Epithelial cell of esophagus (primary cell): ENCODE measurements around the gene SLBP.
"Not testable (repeated sequence)": the region's sequence is repeated elsewhere in the genome, so short reads cannot be mapped to it uniquely, and the experiment has no call there.

Experiments used
- DNase-seq: peaks from one replicate; pipeline ENCODE4 v3.0.0; 2010; ENCODE audit warnings: low read depth
- H3K4me3 ChIP-seq: 2 replicates; pipeline ENCODE4 v1.5.1; 2011; ENCODE audit warnings: mild to moderate bottlenecking, low read length, control low read depth
- TF ChIP-seq, protein P1 (sequence below): IDR thresholded peaks from 2 replicates; pipeline ENCODE4 v1.5.1; 2011; ENCODE audit warnings: low read depth, mild to moderate bottlenecking, low read length, control low read depth, inconsistent platforms; ENCODE audit not compliant: insufficient read depth; ENCODE audit errors: missing control alignments

SLBP gene

DNA sequence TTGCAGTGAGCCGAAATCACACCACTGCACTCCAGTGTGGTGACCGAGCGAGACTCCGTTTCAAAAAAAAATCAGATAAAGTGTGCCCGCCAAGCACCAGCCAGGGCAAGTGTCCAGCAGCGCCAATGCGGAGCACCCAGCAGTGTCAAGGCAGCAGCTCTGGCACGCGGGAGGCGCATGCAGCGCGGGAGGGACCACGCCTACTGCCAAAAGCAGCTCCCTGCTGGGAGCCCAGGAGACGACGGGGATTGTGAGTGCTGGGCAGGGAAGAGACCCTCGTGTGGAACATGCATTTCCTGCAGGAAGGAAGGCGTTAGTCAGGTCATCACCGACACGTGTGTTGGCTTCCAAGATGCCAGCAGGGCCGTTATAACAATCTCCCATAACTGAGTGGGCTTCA is 38.4 kb downstream of the SLBP start:
- H3K4me3 ChIP-seq, result no peak overlapping the region
- no peak for DNase-seq
- TF ChIP-seq, protein P1, sequence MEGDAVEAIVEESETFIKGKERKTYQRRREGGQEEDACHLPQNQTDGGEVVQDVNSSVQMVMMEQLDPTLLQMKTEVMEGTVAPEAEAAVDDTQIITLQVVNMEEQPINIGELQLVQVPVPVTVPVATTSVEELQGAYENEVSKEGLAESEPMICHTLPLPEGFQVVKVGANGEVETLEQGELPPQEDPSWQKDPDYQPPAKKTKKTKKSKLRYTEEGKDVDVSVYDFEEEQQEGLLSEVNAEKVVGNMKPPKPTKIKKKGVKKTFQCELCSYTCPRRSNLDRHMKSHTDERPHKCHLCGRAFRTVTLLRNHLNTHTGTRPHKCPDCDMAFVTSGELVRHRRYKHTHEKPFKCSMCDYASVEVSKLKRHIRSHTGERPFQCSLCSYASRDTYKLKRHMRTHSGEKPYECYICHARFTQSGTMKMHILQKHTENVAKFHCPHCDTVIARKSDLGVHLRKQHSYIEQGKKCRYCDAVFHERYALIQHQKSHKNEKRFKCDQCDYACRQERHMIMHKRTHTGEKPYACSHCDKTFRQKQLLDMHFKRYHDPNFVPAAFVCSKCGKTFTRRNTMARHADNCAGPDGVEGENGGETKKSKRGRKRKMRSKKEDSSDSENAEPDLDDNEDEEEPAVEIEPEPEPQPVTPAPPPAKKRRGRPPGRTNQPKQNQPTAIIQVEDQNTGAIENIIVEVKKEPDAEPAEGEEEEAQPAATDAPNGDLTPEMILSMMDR, result no peak

DNA sequence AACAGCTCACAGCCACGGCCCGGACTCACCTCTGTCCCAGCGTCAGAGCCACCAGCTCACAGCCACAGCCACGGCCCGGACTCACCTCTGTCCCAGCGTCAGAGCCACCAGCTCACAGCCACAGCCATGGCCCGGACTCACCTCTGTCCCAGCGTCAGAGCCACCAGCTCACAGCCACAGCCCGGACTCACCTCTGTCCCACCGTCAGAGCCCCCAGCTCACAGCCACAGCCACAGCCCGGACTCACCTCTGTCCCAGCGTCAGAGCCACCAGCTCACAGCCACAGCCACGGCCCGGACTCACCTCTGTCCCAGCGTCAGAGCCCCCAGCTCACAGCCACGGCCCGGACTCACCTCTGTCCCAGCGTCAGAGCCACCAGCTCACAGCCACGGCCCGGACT is 41.1 kb downstream of the SLBP start:
- not testable (repeated sequence) for H3K4me3 ChIP-seq, DNase-seq

GRCh38 chr4:1670279-1670678 is 41.8 kb downstream of the SLBP start:
- TF ChIP-seq, protein P1, result no peak
- H3K4me3 ChIP-seq, result no peak overlapping the region
- no peak for DNase-seq

DNA sequence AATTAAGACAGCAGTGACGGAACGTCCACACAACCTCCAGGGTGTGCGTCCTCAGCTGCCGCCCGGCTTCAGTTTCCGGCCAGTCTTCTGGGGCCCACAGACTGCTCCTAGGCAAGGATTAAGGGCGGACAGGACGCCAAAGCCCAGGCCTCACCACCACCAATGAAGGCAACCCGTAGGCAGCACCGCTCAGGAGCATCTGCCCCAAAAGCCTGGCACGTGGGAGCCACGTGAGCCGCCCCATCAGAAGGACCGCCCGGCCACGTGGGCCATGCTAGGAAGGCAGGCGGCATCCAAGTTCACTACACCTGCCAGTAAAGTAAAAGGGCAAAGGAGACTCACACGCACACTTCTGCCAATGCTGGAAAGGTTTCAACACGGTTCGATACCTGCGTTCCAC is 42.3 kb downstream of the SLBP start:
- DNase-seq, result no peak
- TF ChIP-seq, protein P1, result no peak
- H3K4me3 ChIP-seq, result no peak overlapping the region

DNA sequence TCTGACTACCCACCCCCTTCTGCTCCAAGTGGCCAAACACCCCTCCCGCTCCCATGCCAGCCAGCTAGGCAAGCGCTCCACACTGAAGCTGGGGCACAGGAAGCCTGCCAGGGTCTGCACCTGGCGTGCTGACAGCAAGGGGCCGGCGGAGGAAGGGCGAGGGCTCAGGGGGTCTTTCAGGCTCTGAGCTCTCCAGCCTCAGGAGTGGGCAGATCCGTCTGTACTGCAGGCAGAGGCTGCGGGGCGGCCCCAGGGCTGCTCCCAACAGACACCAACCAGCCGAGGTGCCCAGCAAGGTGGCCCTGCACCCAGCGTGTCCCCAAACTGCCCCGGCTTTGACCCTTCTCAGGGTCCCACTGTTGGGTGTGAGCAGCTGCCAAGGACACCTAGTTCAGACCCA is 42.8 kb downstream of the SLBP start:
- TF ChIP-seq, protein P1, result no peak
- H3K4me3 ChIP-seq, result no peak overlapping the region
- DNase-seq, result no peak

DNA sequence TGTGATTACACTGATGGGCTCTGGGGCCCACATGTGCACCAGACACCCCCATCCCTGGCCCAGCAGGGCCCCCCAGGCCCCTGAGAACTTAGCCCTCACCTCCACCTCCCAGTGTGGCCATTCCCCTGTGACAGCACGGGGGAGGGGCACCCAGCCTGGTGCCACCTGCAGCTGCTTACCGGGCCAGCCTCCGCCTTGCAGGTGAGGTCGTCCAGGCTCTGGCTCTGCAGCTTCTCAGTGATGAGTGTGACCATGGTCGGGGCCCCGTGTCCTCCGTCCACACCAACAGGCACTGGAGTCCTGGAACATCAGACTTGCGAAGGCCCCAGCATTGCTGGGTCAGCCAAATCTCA is 43.7 kb downstream of the SLBP start:
- no peak overlapping the region for H3K4me3 ChIP-seq
- TF ChIP-seq, protein P1, result no peak
- DNase-seq, result no peak

GRCh38 chr4:1667273-1667672 is 44.8 kb downstream of the SLBP start:
- no peak for DNase-seq
- TF ChIP-seq, protein P1, result no peak
- H3K4me3 ChIP-seq, result no peak overlapping the region

GRCh38 chr4:1666391-1666790 is 45.7 kb downstream of the SLBP start:
- H3K4me3 ChIP-seq, result no peak overlapping the region
- TF ChIP-seq, protein P1, result no peak
- DNase-seq, result no peak
